Measurements from ENCODE around the gene ITGAL. TPM values are rescaled to one million over a fixed set of nuclear protein-coding genes. Genes with fewer than 3 reads are reported as not detected.
A peak's percentile ranks its signal among the peaks of the same experiment; 100 is the strongest.

The ITGAL gene
- total and polyA plus RNA-seq, 2 of the 13 experiments (the other 11 are each of a cell fraction or from before 2014, with no cell fraction given): 0.86 to 1.2 TPM

DNA sequence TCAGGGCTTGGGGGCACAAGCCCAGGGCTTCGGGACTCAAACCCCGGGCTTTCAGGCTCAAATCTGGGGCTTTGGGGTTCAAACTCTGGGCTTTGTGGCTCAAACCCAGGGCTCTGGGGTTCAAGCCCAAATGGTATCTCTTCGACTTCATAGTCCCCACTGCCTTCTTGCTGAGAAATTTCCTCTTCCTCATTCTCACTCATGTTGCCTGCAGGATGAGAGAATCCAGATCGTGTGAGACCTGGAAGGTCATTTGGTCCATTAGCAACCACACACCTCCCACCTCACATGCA, 53.2 kb downstream of the ITGAL start (continued):
- TF ChIP-seq, protein P1, sequence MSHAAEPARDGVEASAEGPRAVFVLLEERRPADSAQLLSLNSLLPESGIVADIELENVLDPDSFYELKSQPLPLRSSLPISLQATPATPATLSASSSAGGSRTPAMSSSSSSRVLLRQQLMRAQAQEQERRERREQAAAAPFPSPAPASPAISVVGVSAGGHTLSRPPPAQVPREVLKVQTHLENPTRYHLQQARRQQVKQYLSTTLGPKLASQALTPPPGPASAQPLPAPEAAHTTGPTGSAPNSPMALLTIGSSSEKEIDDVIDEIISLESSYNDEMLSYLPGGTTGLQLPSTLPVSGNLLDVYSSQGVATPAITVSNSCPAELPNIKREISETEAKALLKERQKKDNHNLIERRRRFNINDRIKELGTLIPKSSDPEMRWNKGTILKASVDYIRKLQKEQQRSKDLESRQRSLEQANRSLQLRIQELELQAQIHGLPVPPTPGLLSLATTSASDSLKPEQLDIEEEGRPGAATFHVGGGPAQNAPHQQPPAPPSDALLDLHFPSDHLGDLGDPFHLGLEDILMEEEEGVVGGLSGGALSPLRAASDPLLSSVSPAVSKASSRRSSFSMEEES (CRISPR knock-in tag; IDR thresholded peaks at IDR 0.05): no peak
- TF ChIP-seq, protein P2, sequence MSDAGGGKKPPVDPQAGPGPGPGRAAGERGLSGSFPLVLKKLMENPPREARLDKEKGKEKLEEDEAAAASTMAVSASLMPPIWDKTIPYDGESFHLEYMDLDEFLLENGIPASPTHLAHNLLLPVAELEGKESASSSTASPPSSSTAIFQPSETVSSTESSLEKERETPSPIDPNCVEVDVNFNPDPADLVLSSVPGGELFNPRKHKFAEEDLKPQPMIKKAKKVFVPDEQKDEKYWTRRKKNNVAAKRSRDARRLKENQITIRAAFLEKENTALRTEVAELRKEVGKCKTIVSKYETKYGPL (CRISPR knock-in tag; IDR thresholded peaks at IDR 0.05): 0 out of 2 replicates have a peak, but pooled peaks have one; percentile 20
- 0 out of 2 replicates have a peak, but pooled peaks have one; percentile 13 for TF ChIP-seq ZNF772 (CRISPR knock-in tag; IDR thresholded peaks at IDR 0.05)

DNA sequence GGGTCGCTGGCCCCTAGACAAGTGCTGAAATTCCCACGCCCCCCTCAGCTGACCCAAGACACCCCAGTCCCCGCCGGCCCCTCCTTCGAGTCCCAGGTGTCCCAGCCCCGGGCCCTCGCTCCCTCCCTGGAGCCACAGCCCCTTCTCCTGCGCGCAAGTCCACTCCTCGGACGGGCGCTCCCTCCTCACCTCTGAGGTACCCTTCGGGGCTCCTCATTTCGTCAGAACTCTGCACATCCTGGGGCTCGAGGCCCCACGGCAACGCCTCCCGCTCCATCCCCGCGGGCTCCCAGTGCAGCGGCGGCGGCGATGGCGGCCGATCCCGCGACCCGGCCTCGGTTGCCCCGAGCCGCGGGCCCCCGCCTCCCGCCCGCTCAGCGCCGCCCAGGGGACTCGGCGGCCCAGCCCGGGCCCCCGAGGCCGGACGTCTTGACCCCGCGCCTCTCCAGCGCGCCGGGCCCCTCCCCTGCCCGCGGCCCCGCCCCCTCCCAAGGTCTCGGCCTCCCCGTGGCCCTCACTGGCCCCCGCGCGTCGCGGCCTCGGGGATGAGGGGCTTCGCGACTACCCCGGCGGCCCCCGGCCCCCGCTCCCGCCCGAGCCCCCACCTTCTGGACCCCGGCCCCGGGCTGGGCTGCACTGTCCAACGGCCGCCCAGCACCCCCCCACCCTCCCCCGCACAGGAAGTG, 53.7 kb downstream of the ITGAL start, which contains the start of gene ZNF768:
ZNF768 (minus strand) TSS at position 430 of the 686 bp plus-strand sequence; CDS start at position 277, 153 bp downstream.
- FAIRE-seq (no peak), DNase-seq (ENCODE audit: low spot score) (peak; percentile 38), ATAC-seq (peak; percentile 39)
- peaks cover 61% of the 10 kb centered on the region for H3K4me1 ChIP-seq (ENCODE audit: insufficient read depth, low read length)
- CTCF ChIA-PET (ENCODE audit: low intra/inter-chr PET ratio, low total read pairs): interaction anchor here (1.4 kb wide), 1 partner anchor 102 kb away, joined by 4 read pairs; no protein-coding TSS in a partner anchor
- H3K36me3 ChIP-seq (replicated peaks in 1 of 2; ENCODE audit: control insufficient read depth in 1 of 2, insufficient read depth in 2 of 2, low read length in 2 of 2): peaks cover 1 to 8% of the 10 kb centered on the region in 2 experiments; a peak in 1 of 5 replicates
- no peaks in the 10 kb centered on the region; a peak in 1 of 5 replicates for H3K27me3 ChIP-seq (ENCODE audit: control insufficient read depth in 1 of 2, insufficient read depth in 2 of 2, low read length in 2 of 2)
- peak within 1 kb of the TSS; percentile 97 for H3K9ac ChIP-seq (ENCODE audit: insufficient read depth, low read depth, low read length)
- no peaks in the 10 kb centered on the region for H3K79me2 ChIP-seq (ENCODE audit: insufficient read depth, low read length)
- POLR2A ChIA-PET: interaction anchor here (0.9 to 2.3 kb wide), 17 partner anchors 8 to 96 kb away, joined by 3 to 28 read pairs (median 6); partner anchors contain the start of genes DCTPP1, ZNF688, ZNF689 and ZNF747
- H3K4me2 ChIP-seq (ENCODE audit: low read depth, low read length): peak within 1 kb of the TSS; percentile 84
- intact Hi-C loops (cut with micrococcal nuclease; ENCODE audit: unreplicated experiment) (loop anchor here (2.0 to 10.0 kb wide), 6 partner anchors 33 to 171 kb away; partner anchors contain the start of genes DCTPP1, FBRS, PRR14 and SRCAP), in situ Hi-C loops (cut with HindIII; ENCODE audit: extremely low pct_ligation_motif_present, low pct_unique_long_range_greater_than_20kb) (no loop called here)
- peak within 1 kb of the TSS; percentile 78 to 97 (median 87) for H3K4me3 ChIP-seq (replicated peaks in 1 of 3; ENCODE audit: insufficient read depth in 1 of 3, low read depth in 2 of 3, low read length in 3 of 3)
- WGBS (ENCODE audit: low lambda C conversion rate): 5% methylated on average over 31 of the region's 73 CpGs
- no peak within 1 kb of the TSS for H2AFZ ChIP-seq (ENCODE audit: low read length)
- BruUV-seq (replicated peaks): no TSS peak
- peak within 1 kb of the TSS; percentile 98 for H3K27ac ChIP-seq (ENCODE audit: extremely low read length, insufficient read depth, low read length)
- no peaks in the 10 kb centered on the region for H3K9me3 ChIP-seq (ENCODE audit: low read length)
- H4K20me1 ChIP-seq (ENCODE audit: insufficient read depth, low read length): no peaks in the 10 kb centered on the region
- TF ChIP-seq ZBTB1 (CRISPR knock-in tag; IDR thresholded peaks at IDR 0.05; ENCODE audit: borderline replicate concordance): no peak
- 0 out of 2 replicates have a peak, but pooled peaks have one; percentile 22 for TF ChIP-seq SAFB2 (CRISPR knock-in tag; IDR thresholded peaks at IDR 0.05; ENCODE audit: borderline replicate concordance, low read depth)
- TF ChIP-seq ZNF20 (CRISPR knock-in tag; IDR thresholded peaks at IDR 0.05): 0 out of 2 replicates have a peak, but pooled peaks have one; percentile 34
- TF ChIP-seq, protein P3, sequence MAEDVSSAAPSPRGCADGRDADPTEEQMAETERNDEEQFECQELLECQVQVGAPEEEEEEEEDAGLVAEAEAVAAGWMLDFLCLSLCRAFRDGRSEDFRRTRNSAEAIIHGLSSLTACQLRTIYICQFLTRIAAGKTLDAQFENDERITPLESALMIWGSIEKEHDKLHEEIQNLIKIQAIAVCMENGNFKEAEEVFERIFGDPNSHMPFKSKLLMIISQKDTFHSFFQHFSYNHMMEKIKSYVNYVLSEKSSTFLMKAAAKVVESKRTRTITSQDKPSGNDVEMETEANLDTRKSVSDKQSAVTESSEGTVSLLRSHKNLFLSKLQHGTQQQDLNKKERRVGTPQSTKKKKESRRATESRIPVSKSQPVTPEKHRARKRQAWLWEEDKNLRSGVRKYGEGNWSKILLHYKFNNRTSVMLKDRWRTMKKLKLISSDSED (CRISPR knock-in tag; IDR thresholded peaks at IDR 0.05): 0 out of 2 replicates have a peak, but pooled peaks have one; percentile 21
- peak; percentile 75 for TF ChIP-seq AGO2 (optimal IDR thresholded peaks at IDR 0.05; ENCODE audit: low read depth, low read length)
- TF ChIP-seq ZNF383 (CRISPR knock-in tag; IDR thresholded peaks at IDR 0.05; ENCODE audit: borderline replicate concordance): 0 out of 2 replicates have a peak, but pooled peaks have one; percentile 33
- TF ChIP-seq ZBTB8A (CRISPR knock-in tag; IDR thresholded peaks at IDR 0.05; ENCODE audit: borderline replicate concordance, low read depth): 0 out of 2 replicates have a peak, but pooled peaks have one; percentile 13
- 0 out of 2 replicates have a peak, but pooled peaks have one; percentile 22 for TF ChIP-seq ZSCAN20 (CRISPR knock-in tag; IDR thresholded peaks at IDR 0.05; ENCODE audit: borderline replicate concordance)
- TF ChIP-seq, protein P4, sequence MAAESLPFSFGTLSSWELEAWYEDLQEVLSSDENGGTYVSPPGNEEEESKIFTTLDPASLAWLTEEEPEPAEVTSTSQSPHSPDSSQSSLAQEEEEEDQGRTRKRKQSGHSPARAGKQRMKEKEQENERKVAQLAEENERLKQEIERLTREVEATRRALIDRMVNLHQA (CRISPR knock-in tag; IDR thresholded peaks at IDR 0.05): no peak
- 0 out of 2 replicates have a peak, but pooled peaks have one; percentile 22 for TF ChIP-seq MEIS2 (CRISPR knock-in tag; IDR thresholded peaks at IDR 0.05)
- peak; percentile 35; the same call in 1 of the 2 replicates for TF ChIP-seq ZNF614 (CRISPR knock-in tag; IDR thresholded peaks at IDR 0.05; ENCODE audit: borderline replicate concordance)
